22Rv1 (cell line): ENCODE results near the gene MPL.

Experiments
- H3K27ac ChIP-seq: fragments of 450-650 bp; 2 replicates; pipeline ENCODE4 v1.5.1; 2017
- CTCF ChIP-seq: fragments of 450-650 bp; IDR thresholded peaks from 2 replicates; pipeline ENCODE4 v1.5.1; 2017; ENCODE audit warnings: mild to moderate bottlenecking
- ZFX ChIP-seq: fragments of 450-650 bp; IDR thresholded peaks from 2 replicates; pipeline ENCODE4 v1.6.1; 2017; ENCODE audit warnings: antibody characterized with exemption, borderline replicate concordance

MPL gene

GRCh38 chr1:43337588-43337987, at the start of gene MPL:
Gene MPL (plus strand): TSS chr1:43337818. CDS start chr1:43337849, 31 bp downstream.
- no peak within 1 kb of the TSS for H3K27ac ChIP-seq
- no peak for TF ChIP-seq ZFX
- TF ChIP-seq CTCF, result no peak

DNA sequence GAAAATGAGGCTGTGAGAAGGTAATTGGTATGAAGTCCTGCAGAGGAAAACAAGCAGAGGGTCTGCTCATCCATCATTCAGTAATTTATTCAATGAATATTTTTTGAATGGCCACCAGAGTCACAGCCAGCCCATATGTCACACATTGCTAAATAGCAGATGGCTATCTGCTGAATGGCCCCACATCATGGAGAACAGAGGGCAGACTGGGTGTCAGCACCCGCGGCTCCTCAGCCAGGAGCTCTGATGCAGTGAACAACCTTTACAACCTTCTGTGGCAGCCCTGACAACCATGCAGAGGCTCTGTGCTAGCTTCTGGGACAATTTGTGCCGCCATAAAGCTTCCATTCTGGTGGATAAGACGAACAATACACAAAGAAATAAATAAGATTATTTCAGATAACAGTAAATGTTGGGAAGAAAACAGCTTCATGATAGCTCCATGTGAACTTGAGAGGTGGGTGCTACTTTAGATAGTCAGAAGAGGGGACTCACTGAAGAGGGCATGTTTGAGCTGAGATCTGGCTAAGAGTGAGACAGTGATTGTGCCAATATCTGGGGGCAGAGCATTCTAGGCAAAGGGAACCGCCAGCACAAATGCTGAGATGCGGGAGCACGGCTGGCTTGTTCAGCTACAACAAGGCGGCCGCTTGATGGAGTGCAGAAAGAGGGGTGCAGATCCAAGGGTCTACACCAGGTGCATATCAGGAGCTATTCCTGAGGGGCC, 49.4 kb upstream of the MPL start:
- H3K27ac ChIP-seq, result no peak overlapping the region
- no peak for TF ChIP-seq ZFX
- TF ChIP-seq CTCF, result no peak

- TF ChIP-seq ZFX, result no peak
- TF ChIP-seq CTCF, result no peak
- H3K27ac ChIP-seq, result no peak overlapping the region
These were observed 48.6 kb upstream of the MPL start for GRCh38 chr1:43288785-43289706.

- no peak for TF ChIP-seq CTCF
- TF ChIP-seq ZFX, result no peak
- no peak overlapping the region for H3K27ac ChIP-seq
These were observed 45.4 kb upstream of the MPL start for GRCh38 chr1:43292216-43292615.

DNA sequence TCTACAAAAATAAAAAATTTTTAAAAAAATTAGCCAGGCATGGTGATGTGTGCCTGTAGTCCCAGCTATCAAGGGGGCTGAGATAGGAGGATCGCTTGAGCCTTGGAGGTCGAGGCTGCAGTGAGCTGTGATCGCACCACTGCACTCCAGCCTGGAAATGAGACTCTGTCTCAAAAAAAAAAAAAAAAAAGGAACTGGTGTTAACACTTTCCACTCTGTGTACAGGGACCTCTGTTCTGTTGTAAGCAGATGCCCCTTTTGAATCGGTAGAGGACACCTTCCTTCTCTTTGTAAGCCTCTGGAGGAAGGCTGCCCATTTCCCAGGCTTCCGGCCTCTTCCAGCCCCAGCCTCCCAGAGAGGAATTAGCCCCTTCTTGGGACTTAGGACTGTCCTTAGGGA, 44.9 kb upstream of the MPL start:
- TF ChIP-seq CTCF (no peak), ZFX (no peak)
- no peak overlapping the region for H3K27ac ChIP-seq

GRCh38 chr1:43293176-43293575, 44.4 kb upstream of the MPL start:
- TF ChIP-seq CTCF (no peak), ZFX (no peak)
- no peak overlapping the region for H3K27ac ChIP-seq
